Stimulated activated CD4-positive, alpha-beta T cell treated with anti-CD3 and anti-CD28 coated beads, Interleukin-2, amount 100 ng/mL, for 24 hours (primary cell): ENCODE results near the gene DNAJC10.
"Not testable (repeated sequence)": the region's sequence is repeated elsewhere in the genome, so short reads cannot be mapped to it uniquely, and the experiment has no call there.

Source experiments
- DNase-seq, 2 donors: peaks; one replicate each; pipeline ENCODE4 v3.0.0-alpha.2; 2020

The DNAJC10 gene

GRCh38 chr2:182726473-182726872 is 10.4 kb downstream of the DNAJC10 start:
- DNase-seq: no peak

DNA sequence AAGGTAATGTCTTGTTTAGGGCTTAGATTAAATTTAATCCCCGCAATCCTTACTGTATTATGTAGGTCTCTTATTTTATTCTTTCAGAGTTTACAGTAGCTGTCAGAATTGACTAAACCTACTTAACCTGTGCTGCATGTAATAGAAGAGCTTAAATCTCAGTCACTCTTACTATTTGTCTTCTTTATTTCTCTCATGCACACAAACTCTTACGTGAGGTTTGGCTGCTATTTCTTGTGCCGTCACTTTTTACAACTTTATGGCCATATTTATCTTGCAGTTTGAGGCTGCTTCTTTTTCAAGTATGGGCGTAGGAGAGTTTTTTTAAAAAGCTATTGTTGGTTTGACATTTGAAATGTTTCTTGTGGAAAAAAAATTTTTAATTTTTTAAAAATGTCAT is 12.0 kb downstream of the DNAJC10 start:
- DNase-seq: no peak

DNA sequence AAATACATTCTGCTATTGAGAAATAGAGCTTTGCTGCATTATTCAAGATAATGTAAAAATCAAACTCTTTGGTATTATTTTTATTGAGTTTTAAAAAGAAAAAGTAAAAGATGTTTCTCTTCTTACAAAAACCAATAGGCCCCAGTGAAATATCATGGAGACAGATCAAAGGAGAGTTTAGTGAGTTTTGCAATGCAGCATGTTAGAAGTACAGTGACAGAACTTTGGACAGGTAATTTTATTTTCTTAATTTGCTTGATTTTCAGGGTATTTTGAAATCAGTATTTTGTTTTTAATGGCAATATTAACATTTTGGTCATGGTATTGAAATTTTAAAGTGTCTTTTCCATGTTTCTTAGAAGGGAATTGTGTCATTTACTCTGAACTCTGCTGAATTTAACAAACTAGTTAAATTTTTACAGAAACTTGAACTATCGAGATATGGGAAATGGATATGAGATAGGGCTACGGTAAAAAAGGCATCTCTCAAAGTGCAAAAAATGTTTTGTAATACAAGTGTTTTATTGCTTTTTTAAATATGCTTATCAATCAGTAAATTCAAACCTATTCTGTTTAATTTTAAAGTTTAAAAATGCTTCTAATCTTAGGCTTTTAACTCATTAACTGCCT is 13.8 kb downstream of the DNAJC10 start:
- no peak for DNase-seq

GRCh38 chr2:182730486-182730885 is 14.4 kb downstream of the DNAJC10 start:
- DNase-seq: no peak

- no peak for DNase-seq
These were observed 16.7 kb downstream of the DNAJC10 start for GRCh38 chr2:182732736-182733135.

- no peak for DNase-seq
These were observed 17.5 kb downstream of the DNAJC10 start for GRCh38 chr2:182733572-182733971.

DNA sequence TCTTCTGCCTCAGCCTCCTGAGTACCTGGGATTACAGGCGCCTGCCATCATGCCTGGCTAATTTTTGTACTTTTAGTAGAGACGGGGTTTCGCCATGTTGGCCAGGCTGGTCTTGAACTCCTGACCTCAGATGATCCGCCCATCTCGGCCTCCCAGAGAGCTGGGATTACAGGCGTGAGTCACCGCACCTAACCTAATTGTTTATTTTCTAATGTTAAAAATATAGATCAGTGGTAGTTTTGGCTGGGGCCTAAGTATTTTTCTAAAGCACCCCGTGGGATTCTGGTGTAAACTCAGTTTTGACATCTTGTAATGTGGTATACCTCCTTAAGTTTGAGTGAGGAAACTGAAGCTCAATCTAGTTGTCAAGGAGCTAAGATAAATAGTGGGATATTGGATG is 20.8 kb downstream of the DNAJC10 start:
- not testable (repeated sequence) for DNase-seq

DNA sequence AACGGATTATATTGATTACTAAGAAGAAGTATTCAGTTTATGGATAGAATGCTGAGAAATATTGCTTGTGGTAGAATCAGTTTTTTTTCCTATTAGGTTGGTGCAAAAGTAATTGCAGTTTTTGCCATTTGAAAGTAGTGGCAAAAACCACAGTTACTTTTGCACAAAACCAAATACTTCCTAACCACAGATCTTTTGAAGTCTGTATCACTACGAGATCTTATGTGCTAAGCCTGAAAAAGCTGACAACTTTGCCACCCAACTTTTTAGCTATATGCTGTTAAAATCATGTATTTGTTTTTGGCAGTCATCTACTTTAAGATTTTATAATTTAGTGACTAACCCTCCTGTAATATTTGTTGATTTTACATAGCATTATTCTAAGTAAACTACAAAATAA is 24.6 kb downstream of the DNAJC10 start:
- no peak for DNase-seq

DNA sequence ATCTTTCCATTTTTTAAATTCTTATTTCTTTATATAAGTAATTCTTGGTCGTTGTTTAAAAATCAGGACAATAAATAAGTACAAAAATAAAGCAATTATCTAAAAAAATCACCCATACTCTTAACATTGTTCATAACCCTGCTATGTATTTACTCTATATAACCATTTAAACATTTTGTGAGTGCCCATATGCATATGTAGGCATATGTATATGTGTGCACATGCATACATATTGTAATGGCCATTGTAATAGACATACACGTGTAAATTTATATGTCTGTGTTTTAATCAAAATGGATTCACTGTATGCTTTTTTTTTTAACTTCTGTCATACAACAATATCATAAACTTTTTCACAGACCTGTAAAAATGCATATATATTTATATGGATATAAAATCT is 25.6 kb downstream of the DNAJC10 start:
- no peak for DNase-seq

GRCh38 chr2:182744490-182744889 is 28.4 kb downstream of the DNAJC10 start:
- DNase-seq: no peak

- DNase-seq: no peak
These were observed 29.0 kb downstream of the DNAJC10 start for GRCh38 chr2:182745061-182745460.

DNA sequence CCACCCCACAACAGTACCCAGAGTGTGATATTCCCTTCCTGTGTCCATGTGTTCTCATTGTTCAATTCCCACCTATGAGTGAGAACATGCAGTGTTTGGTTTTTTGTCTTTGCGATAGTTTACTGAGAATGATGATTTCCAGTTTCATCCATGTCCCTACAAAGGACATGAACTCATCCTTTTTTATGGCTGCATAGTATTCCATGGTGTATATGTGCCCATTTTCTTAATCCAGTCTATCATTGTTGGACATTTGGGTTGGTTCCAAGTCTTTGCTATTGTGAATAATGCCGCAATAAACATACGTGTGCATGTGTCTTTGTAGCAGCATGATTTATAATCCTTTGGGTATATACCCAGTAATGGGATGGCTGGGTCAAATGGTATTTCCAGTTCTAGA is 29.8 kb downstream of the DNAJC10 start:
- DNase-seq: not testable (repeated sequence)

DNA sequence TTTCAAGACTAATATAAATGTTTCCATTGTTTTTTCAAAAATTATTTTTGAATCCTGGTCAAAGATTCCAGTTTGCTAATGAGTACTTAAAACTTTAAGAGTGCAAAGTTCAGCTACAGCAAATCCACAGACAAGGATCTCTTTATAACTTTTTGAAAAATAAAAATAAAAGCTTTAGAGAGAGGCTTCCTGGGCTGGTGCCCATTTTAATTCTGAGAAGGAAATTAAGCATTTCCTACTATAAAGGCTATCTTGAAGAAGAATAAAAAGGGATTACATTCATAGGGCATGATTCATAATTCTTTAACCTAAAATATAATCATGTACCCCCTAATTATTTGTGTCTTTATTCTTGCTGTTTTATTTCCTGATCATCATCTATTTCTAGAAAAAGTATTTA is 38.2 kb downstream of the DNAJC10 start:
- DNase-seq: no peak

DNA sequence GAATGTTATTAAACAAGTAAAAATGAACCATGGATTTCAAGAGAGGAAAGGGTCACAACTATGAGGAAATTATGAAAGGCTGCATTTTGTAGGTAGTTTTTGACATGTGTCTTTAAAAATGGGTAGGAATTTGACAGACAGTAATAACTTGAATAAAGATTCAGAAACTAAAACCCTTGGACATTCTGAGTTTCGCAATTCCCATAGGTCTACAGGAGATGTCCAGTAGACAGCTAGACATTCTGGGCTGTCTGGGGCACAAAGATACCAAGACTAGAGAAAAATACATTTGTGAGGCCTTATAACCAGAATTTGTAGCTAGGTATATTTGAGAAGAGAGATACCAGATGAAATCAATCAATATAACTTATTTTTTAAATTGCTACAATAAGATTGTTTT is 42.3 kb downstream of the DNAJC10 start:
- no peak for DNase-seq

- no peak for DNase-seq
These were observed 45.8 kb downstream of the DNAJC10 start for GRCh38 chr2:182761903-182762302.

DNA sequence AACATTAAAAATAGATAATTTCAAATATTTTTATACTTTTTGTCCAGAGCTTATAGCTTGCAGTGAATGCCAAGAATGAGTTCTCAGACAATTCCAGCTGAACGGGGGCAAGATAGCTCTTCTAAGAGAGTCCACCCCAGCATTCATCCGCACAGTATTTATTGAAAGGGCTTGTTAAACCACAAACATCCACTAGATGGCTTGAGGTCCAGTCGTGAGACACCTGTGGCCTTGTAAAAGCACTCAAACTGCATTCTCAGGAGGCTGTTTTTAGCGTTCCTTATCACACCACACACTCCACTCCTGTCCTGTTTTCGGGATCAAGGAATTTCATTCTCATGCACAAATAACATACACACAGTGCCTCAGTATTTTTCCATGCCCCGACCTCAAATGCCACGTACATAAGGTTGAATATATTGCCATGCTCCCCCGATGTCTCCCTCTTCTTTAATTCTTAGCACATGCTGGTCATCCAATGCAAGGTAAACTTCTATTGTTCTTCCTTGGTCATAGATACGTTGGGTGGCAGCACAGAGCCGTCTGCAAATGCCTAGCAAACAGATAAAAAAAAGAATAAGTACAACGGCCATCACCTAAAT is 47.4 kb downstream of the DNAJC10 start:
- no peak for DNase-seq

DNA sequence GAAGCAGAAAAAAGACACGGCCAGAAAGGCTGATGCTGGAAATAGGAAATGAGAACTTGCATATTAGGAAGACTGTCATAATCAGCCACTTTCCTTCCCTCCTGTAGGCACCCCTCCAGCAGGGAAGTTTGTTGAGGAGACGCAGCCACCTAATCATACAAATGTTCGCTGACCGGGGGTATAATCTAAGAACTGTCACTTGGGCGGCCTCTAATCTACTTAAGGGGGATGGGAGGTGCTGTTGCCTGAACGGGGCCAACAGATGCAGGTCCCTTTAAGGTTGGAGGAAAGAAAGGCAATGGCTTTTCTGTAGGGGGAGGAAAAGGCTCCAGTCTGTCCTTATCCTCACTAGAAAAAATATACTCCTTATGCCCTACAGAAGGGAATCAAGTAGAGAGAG is 50.6 kb downstream of the DNAJC10 start:
- DNase-seq: no peak

DNA sequence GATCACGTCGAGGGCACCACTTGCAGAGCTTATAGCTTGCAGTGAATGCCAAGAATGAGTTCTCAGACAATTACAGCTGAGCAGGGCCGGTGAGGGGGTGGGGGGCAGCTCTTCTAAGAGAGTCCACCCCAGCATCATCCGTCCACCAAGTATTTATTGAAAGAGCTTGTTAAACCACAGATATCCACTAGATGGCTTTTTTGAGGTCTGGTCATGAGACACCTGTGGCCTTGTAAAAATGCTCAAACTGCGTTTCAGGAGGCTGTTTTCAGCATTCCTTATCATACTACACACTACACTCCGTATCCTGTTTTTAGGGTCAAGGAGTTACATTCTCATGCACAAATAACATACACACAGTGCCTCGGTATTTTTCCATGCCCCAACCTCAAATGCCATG is 51.5 kb downstream of the DNAJC10 start:
- no peak for DNase-seq

DNA sequence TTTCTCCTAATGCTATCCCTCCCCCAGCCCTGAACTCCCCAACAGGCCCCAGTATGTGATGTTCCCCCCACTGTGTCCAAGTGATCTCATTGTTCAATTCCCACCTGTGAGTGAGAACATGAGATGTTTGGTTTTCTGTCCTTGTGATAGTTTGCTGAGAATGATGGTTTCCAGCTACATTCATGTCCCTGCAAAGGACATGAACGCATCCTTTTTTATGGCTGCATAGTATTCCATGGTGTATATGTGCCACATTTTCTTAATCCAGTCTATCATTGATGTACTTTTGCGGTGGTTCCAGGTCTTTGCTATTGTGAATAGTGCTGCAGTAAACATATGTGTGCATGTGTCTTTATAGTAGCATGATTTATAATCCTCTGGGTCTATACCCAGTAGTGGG is 52.9 kb downstream of the DNAJC10 start:
- DNase-seq: not testable (repeated sequence)

- DNase-seq: no peak
These were observed 63.3 kb downstream of the DNAJC10 start for GRCh38 chr2:182779323-182779722.

- DNase-seq: not testable (repeated sequence)
These were observed 65.0 kb downstream of the DNAJC10 start for GRCh38 chr2:182781099-182781498.

DNA sequence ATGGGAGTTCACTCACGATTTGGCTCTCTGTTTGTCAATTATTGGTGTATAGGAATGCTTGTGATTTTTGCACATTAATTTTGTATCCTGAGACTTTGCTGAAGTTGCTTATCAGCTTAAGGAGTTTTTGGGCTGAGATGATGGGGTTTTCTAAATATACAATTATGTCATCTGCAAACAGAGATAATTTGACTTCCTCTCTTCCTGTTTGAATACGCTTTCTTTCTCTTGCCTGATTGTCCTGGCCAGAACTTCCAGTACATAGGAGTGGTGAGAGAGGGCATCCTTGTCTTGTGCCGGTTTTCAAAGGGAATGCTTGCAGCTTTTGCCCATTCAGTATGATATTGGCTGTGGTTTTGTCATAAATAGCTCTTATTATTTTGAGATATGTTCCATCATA is 66.6 kb downstream of the DNAJC10 start:
- not testable (repeated sequence) for DNase-seq

DNA sequence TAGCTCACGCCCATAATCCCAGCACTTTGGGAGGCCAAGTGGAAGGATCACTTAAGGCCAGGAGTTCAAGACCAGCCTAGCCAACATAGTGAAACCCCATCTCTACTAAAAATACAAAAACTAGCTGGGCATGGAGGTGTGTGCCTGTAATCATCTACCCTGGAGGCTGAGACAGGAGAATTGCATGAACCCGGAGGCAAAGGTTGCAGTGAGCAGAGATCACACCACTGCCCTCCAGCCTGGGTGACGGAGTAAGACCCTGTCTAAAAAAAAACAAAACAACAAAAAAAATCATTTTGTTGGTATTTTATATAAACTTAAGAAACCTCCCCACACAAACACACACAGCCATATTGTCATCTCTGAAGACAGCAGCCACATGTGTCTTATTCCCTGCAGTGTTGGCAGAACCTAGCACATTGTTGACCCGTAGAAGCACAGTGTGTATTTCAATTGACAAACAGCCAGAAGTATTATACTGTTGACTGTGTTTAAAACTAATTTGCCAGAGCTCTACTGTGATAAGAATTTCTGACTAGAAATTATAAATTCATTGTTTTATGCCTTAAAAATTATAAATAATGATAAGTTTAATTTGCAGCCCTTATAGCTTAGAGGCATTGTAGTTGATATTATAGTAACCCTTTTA is 68.1 kb downstream of the DNAJC10 start:
- DNase-seq: no peak

DNA sequence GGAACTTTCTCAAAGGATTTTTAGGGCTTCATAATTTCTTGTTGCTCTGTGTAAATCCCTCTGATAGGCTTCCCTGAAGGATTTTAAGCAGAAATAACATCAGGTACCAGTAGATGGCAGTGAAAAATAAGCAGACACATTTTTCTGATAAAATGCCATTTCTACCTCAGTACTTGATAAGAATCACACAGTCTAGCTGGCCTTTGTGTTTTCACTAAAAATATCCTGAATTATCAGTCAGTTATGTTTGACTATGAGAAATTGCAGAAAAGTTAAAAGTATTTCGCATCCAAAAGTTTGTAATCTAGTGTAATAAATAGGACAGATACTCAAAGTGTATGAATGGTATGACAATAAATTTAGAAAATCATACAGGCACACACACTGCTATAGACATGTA is 68.7 kb downstream of the DNAJC10 start:
- no peak for DNase-seq

DNA sequence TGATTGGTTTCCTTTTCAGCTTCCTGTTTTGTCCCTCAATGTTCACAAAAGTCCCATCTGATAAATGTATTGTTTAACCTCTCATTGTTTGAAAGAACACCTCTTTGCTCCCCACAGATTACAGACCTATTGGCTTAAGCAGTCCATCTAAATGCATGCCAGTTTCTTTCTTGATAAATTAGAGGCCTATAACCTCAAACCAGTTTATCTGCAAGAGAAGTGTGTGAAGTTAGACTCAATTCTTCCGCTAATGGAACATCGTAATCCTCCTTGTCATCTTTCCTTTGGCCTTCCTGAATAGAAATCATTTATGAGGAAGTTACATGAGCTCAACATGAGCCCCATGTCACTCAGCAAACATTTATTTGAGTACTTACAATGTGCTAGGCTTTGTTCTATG is 76.4 kb downstream of the DNAJC10 start:
- no peak for DNase-seq
